BLaER1 treated with 17β-estradiol and CSF1 and Interleukin-3, amounts not matched to agents 10 nM and 100 nM (cell line): ENCODE measurements around the gene ELK1.

Experiments used
- H3K27ac ChIP-seq, 11 experiments: shearing (Covaris generic); formaldehyde crosslinking; 2 replicates each; pipeline ENCODE4 v1.8.1; 2022
- H3K27me3 ChIP-seq, 11 experiments: shearing (Covaris generic); formaldehyde crosslinking; 2 replicates each; pipeline ENCODE4 v1.8.1; 2022
- H3K36me3 ChIP-seq, 11 experiments: shearing (Covaris generic); formaldehyde crosslinking; 2 replicates each; pipeline ENCODE4 v1.8.1; 2022
- H3K4me1 ChIP-seq, 10 experiments: shearing (Covaris generic); formaldehyde crosslinking; 2 replicates each; pipeline ENCODE4 v1.8.1; 2022
- H3K4me2 ChIP-seq, 11 experiments: shearing (Covaris generic); formaldehyde crosslinking; 2 replicates each; pipeline ENCODE4 v1.8.1; 2022
- H3K4me3 ChIP-seq, 10 experiments: shearing (Covaris generic); formaldehyde crosslinking; 2 replicates each; pipeline ENCODE4 v1.8.1; 2022
- H3K9ac ChIP-seq, 11 experiments: shearing (Covaris generic); formaldehyde crosslinking; 2 replicates each; pipeline ENCODE4 v1.8.1; 2022
- H3K9me3 ChIP-seq, 11 experiments: shearing (Covaris generic); formaldehyde crosslinking; replicated peaks in 1 of 11; 2 replicates each; pipeline ENCODE4 v1.8.1; 2022
- H4K20me1 ChIP-seq, 11 experiments: shearing (Covaris generic); formaldehyde crosslinking; 2 replicates each; pipeline ENCODE4 v1.8.1; 2022
- Cebpa-rat ChIP-seq, 11 experiments: shearing (Covaris generic); IDR thresholded peaks; 2 replicates each; pipeline ENCODE4 v1.8.1; 2022

The ELK1 gene

GRCh38 chrX:47597222-47597621 is 53.1 kb downstream of the ELK1 start:
- TF ChIP-seq Cebpa-rat (IDR thresholded peaks at IDR 0.05) = no peak
- peaks cover 31 to 86% (median 75%) of the 10 kb centered on the region in 11 experiments for H3K27me3 ChIP-seq
- no peak overlapping the region for H3K27ac ChIP-seq
- no peaks in the 10 kb centered on the region for H3K36me3 ChIP-seq
- peaks cover 40 to 60% (median 50%) of the 10 kb centered on the region in 11 experiments for H3K9me3 ChIP-seq
- H4K20me1 ChIP-seq = no peaks in the 10 kb centered on the region
- H3K4me3 ChIP-seq = no peak overlapping the region
- H3K9ac ChIP-seq = no peak overlapping the region
- peaks cover 0 to 15% (median 0%) of the 10 kb centered on the region in 10 experiments; a peak in 4 of 20 replicates for H3K4me1 ChIP-seq
- H3K4me2 ChIP-seq = no peak overlapping the region

GRCh38 chrX:47596256-47596655 is 54.1 kb downstream of the ELK1 start:
- Histone ChIP-seq H4K20me1 (no peaks in the 10 kb centered on the region), H3K4me2 (peak overlapping the region in 2 of 11 experiments; percentile 2 to 22; a peak in 2 of 22 replicates), H3K9ac (no peak overlapping the region), H3K27ac (no peak overlapping the region; a peak in 1 of 22 replicates), H3K4me1 (peaks cover 0 to 15% (median 0%) of the 10 kb centered on the region in 10 experiments; a peak in 4 of 20 replicates), H3K27me3 (peaks cover 27 to 86% (median 72%) of the 10 kb centered on the region in 11 experiments), H3K36me3 (no peaks in the 10 kb centered on the region), H3K4me3 (no peak overlapping the region; a peak in 1 of 20 replicates), H3K9me3 (peaks cover 38 to 58% (median 50%) of the 10 kb centered on the region in 11 experiments)
- no peak for TF ChIP-seq Cebpa-rat (IDR thresholded peaks at IDR 0.05)

GRCh38 chrX:47595716-47596251 is 54.6 kb downstream of the ELK1 start:
- Histone ChIP-seq H3K36me3 (no peaks in the 10 kb centered on the region), H3K4me1 (peaks cover under 1 to 15% (median 3%) of the 10 kb centered on the region in 10 experiments; a peak in 16 of 20 replicates), H3K27ac (peak overlapping the region in 1 of 11 experiments; percentile 1; a peak in 1 of 22 replicates), H3K4me3 (no peak overlapping the region), H3K27me3 (peaks cover 25 to 88% (median 74%) of the 10 kb centered on the region in 11 experiments), H4K20me1 (no peaks in the 10 kb centered on the region), H3K9ac (no peak overlapping the region), H3K4me2 (peak overlapping the region in 5 of 11 experiments; percentile 2 to 47 (median 8); a peak in 4 of 22 replicates), H3K9me3 (peaks cover 36 to 54% (median 50%) of the 10 kb centered on the region in 11 experiments)
- TF ChIP-seq Cebpa-rat (IDR thresholded peaks at IDR 0.05) = no peak

- Histone ChIP-seq H3K4me1 (peaks cover 9 to 20% (median 12%) of the 10 kb centered on the region in 10 experiments; a peak in 18 of 20 replicates), H3K9me3 (peaks cover 25 to 33% (median 29%) of the 10 kb centered on the region in 11 experiments), H3K4me3 (no peak overlapping the region), H3K36me3 (no peaks in the 10 kb centered on the region), H3K27me3 (peaks cover 29 to 87% (median 74%) of the 10 kb centered on the region in 11 experiments), H3K27ac (no peak overlapping the region), H3K4me2 (0 out of 22 replicates have a peak overlapping the region, but pooled peaks of 1 of the 11 experiments have one; percentile 9), H3K9ac (no peak overlapping the region), H4K20me1 (no peaks in the 10 kb centered on the region)
- no peak for TF ChIP-seq Cebpa-rat (IDR thresholded peaks at IDR 0.05)
These were observed 56.8 kb downstream of the ELK1 start for GRCh38 chrX:47593522-47593921.

- no peak overlapping the region for H3K9ac ChIP-seq
These were observed 59.4 kb downstream of the ELK1 start for GRCh38 chrX:47590984-47591383.

GRCh38 chrX:47587906-47588735 is 62.2 kb downstream of the ELK1 start:
- Histone ChIP-seq H3K27me3 (peaks cover 15 to 82% (median 69%) of the 10 kb centered on the region in 11 experiments; a peak in 21 of 22 replicates), H3K9ac (no peak overlapping the region), H3K4me3 (no peak overlapping the region), H3K4me1 (peaks cover 17 to 48% (median 30%) of the 10 kb centered on the region in 10 experiments), H3K9me3 (no peaks in the 10 kb centered on the region), H4K20me1 (peaks cover 0 to 51% (median 5%) of the 10 kb centered on the region in 11 experiments; a peak in 9 of 22 replicates), H3K36me3 (peaks cover 0 to 26% (median 8%) of the 10 kb centered on the region in 11 experiments; a peak in 11 of 22 replicates), H3K27ac (no peak overlapping the region), H3K4me2 (no peak overlapping the region)
- TF ChIP-seq Cebpa-rat (IDR thresholded peaks at IDR 0.05) = no peak

More at GRCh38 chrX:47590984-47591383, 59.4 kb downstream of the ELK1 start:
- TF ChIP-seq Cebpa-rat (IDR thresholded peaks at IDR 0.05) = no peak
- H3K4me3 ChIP-seq = no peak overlapping the region
- H3K36me3 ChIP-seq = peaks cover 0 to 8% (median 0%) of the 10 kb centered on the region in 11 experiments; a peak in 7 of 22 replicates
- H4K20me1 ChIP-seq = peaks cover 0 to 22% (median 3%) of the 10 kb centered on the region in 11 experiments; a peak in 9 of 22 replicates
- H3K27ac ChIP-seq = no peak overlapping the region
- peaks cover 27 to 91% (median 78%) of the 10 kb centered on the region in 11 experiments for H3K27me3 ChIP-seq
- H3K4me2 ChIP-seq = peak overlapping the region in 8 of 11 experiments; percentile 35 to 58 (median 46); a peak in 8 of 22 replicates
- H3K9me3 ChIP-seq = peaks cover 2 to 8% (median 4%) of the 10 kb centered on the region in 11 experiments; a peak in 20 of 22 replicates
- H3K4me1 ChIP-seq = peaks cover 11 to 21% (median 16%) of the 10 kb centered on the region in 10 experiments

GRCh38 chrX:47587091-47587891 is 63.1 kb downstream of the ELK1 start:
- H3K36me3 ChIP-seq = peaks cover 0 to 26% (median 8%) of the 10 kb centered on the region in 11 experiments; a peak in 11 of 22 replicates
- H4K20me1 ChIP-seq = peaks cover 0 to 51% (median 5%) of the 10 kb centered on the region in 11 experiments; a peak in 9 of 22 replicates
- H3K27ac ChIP-seq = no peak overlapping the region
- no peak for TF ChIP-seq Cebpa-rat (IDR thresholded peaks at IDR 0.05)
- no peak overlapping the region for H3K4me2 ChIP-seq
- no peak overlapping the region for H3K9ac ChIP-seq
- no peaks in the 10 kb centered on the region for H3K9me3 ChIP-seq
- peaks cover 13 to 75% (median 64%) of the 10 kb centered on the region in 11 experiments; a peak in 21 of 22 replicates for H3K27me3 ChIP-seq
- no peak overlapping the region for H3K4me3 ChIP-seq
- H3K4me1 ChIP-seq = peaks cover 22 to 50% (median 35%) of the 10 kb centered on the region in 10 experiments
